NCI-H2081 (cell line): ENCODE measurements around the gene ATPAF1.
A peak's percentile ranks its signal among the peaks of the same experiment; 100 is the strongest.
"Not testable (repeated sequence)": the region's sequence is repeated elsewhere in the genome, so short reads cannot be mapped to it uniquely, and the experiment has no call there.

Experiments
- DNase-seq, 2 experiments: peaks; one replicate each; lab custom pipeline; 2025; lab: John Stamatoyannopoulos, UW

Gene ATPAF1

DNA sequence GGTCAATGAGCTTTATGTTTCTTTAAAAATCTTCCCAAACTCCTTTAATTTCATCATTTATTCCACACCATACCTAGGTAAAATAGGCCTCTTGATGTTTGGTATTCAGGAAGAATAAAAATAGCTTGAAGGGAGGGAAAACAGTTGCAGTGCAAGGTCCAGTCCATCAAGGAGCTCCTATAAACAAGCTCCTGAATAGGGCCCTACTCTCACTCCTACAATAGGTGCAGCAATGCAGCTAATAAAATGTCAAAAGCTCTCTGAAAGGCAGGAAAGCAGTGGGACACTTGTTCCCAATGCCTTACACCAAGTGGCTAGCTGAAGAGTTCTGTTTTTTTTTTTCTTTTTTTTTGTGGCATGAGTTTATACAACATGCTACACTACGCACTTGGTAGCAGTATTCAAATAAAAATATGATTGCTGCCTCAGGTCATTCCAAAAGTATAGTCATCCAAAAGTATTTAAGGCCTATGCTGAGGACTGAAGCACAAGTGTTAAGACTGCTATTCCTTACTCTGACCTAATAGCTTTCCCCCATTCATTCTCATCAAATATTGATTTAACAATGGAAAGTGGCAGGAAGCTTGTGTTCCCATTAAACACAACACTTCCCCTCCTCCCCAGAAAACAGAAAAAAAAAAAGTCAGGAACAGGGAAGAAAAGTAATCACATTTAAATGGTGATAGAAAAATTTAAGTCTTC, 13.3 kb upstream of the ATPAF1 start:
- no peak for DNase-seq

DNA sequence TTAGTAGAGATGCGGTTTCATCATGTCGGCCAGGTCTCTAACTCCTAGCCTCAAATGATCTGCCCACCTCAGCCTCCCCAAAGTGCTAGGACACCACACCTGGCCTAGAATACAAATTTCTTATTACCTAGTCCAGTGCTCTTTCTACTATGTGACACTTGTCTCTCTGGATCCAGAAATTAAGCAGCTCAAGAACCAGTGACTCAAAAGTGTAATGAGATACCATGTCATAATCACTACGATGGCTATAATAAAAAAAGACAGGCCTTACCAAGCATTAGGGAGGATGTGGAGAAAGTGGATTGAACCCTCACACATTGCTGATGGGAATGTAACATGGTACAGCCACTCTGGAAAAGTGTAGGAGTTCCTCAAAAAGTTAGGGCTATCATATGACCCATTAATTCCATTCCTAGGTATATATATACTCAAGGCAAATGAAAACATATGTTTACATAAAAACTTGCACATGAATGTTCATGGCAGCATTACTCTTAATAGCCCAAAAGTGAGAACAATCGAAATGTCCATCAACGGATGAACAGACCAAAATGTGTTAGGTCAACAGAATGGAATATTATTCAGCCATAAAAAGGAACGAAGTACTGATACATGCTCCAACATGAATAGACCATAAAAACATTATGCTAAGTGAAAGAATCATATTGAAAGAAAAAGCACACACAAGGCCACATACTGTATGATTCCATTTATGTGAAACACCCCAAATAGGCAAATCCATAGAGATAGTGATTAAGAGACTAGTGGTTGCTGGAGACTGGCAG, 11.8 kb upstream of the ATPAF1 start:
- DNase-seq, result no peak

DNA sequence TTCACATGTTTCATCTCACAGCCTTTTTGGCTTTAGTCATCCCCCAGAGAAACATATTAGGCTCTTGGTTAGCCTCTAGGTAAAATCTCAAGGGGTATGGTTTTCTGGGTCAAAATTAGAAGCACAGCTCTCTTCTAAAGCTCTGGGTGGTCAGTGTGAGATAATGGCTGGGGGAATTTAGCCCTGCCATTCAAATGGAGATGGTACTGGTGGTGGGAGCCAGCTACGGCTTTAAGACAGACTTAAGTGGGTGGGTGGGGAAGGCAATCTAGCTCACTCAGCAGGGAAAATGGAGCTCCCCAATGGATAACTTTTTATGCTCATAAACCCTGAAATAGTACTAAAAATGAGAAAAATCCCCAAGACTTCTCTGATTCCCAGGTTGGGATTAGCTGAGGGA, 9.2 kb upstream of the ATPAF1 start:
- no peak for DNase-seq

- no peak for DNase-seq
Measured at GRCh38 chr1:46676531-46676930, 8.4 kb upstream of the ATPAF1 start.

DNA sequence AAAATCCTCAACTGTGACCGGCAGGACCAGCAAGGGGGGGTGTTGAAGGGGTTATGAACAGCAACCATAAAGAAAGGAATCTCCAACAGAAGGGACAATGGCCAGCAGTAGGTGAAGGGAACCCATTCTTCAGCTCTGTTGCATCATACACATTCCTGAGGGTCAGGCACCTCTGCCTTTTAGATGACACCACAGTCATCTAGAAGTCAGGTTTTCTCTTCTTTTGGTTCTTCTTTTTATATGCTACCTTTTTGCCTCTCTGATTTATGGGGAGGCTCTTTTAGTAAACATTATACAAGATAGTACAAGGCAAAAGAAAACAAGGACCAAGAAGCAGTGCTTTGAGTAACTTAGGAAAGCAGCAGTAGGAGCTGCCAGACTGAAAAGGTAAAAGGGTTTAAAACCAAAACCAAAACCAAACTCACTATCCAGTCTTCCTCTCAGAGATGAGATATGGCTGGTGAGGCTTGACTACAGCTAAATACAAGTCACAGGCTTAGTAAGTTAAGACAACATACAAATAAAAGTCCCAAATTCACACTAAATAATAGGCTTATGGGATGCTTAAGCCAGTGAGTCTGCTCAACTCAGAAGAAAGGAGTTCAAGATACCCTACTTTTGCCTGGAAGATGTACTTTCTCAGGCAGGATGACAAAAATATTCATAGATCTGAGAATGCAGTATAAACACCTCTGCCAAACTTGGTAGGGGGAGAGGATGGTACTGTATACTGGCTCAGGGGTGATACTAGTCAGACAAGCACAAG, 7.6 kb upstream of the ATPAF1 start:
- no peak for DNase-seq

DNA sequence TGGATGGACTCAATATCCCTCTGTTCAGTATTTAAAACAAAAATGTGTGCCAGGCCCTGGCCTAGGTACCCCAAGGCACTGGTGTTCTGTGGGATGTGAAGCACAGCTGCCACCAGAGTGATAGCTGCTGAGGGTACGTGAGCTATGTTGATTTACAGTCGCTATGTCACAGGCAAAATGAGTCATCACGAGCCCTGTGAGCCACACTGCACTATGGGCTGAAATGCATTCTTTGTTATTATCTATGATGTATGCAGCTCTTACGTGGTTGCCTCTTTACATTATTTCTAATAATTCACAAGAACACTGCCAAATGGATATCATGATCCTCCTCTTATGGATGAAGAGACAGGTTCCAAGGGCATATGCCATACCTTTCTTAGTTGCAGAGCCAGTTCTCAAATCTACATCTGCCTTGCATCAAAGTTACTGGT, 5.6 kb upstream of the ATPAF1 start:
- DNase-seq, result no peak

DNA sequence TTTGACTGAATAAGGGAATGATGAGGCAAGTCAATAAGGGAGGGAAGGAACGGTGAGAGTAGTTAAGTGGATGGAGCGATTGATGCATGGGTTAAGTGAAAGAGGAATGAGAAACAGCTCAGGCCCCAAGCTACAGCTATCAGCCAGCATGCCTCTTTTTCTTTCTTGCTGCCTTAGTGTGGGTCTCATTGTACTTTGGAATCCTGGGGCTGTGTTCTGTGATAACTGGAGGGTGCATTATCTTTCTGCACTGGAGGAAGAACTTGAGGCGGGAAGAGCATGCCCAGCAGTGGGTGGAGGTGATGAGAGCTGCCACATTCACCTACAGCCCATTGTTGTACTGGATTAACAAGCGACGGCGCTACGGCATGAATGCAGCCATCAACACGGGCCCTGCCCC, 4.5 kb upstream of the ATPAF1 start:
- no peak for DNase-seq

DNA sequence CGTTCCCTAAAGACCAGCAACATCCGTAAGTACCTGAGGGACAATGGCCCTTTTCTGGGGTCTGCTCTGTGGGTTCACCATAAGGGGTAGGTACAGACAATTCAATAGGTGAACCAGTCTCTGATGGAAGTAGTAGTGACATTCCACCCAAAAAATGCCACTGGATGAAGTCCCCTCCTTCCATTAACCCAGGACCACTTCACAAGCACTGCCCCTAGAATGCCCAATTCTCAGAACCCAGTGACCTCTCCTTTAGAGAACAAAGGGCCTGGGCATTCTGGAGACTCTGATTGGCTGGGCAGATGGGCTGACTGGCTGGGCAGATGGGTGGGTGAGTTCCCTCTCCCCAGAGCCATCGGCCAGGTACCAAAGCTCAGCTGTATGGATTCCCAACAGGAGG, 3.4 kb upstream of the ATPAF1 start, which contains the start of gene TEX38:
Gene TEX38, plus strand, starts transcription at position 301 of the 400 bp plus-strand sequence. Its CDS starts 81 bp downstream, at position 382.
- no peak for DNase-seq

GRCh38 chr1:46670134-46670533, 2.0 kb upstream of the ATPAF1 start:
- DNase-seq, result no peak

- no peak for DNase-seq
Measured at GRCh38 chr1:46665983-46666382, 2.2 kb downstream of the ATPAF1 start.

- DNase-seq, result not testable (repeated sequence)
Measured at GRCh38 chr1:46662919-46663318, 5.2 kb downstream of the ATPAF1 start.

GRCh38 chr1:46660116-46660515, 8.0 kb downstream of the ATPAF1 start:
- not testable (repeated sequence) for DNase-seq

DNA sequence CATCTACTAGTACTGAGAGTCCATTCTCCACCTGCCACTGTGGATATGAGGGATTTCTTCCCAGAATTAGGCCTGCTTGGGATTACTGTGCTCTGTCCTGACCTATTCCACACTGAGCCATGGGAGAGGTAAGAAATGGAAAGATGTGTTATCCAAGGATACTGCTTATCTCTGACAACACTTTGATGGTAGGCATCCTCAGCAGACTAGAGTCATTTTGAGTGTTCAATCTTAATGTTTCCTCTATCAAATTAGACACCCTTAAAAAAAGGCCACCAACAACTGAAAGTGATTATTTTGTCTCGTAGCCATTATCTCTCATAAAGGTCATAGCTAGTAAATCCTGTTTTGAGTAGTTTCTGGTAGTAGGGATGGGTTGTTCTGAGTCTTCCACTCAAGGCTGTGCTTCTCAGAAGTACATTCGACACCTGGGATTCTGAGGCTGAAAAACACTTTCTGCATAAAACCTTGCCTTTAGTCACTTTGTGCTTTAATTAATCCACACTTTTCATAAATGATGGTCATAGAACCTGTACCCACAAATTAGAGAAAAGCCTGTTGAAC, 8.8 kb downstream of the ATPAF1 start:
- no peak for DNase-seq

- DNase-seq, result no peak
Measured at GRCh38 chr1:46657775-46658174, 10.4 kb downstream of the ATPAF1 start.

DNA sequence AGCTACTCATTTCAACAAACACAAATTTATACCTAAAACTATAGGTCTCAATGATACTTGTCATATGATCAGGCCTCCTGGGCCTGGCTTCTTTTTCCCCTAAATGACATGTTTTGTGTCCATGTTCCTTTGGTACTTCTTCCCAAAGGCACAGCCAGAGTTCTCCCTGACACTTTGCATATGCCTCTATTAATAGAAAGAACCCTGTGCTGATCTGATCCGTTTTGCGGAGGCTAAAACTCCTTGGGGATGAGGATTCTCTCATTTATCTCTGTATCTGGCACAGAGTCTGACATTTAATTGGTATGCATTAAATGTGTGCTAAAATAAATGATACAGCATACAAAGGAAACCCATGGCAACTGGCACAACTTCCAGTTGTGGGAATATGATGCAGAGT, 11.5 kb downstream of the ATPAF1 start:
- DNase-seq, result peak; percentile 26 to 72

GRCh38 chr1:46655848-46656247, 12.3 kb downstream of the ATPAF1 start:
- DNase-seq, result no peak

- DNase-seq, result not testable (repeated sequence)
Measured at GRCh38 chr1:46654698-46655097, 13.5 kb downstream of the ATPAF1 start.

- no peak for DNase-seq
Measured at GRCh38 chr1:46654012-46654411, 14.2 kb downstream of the ATPAF1 start.

DNA sequence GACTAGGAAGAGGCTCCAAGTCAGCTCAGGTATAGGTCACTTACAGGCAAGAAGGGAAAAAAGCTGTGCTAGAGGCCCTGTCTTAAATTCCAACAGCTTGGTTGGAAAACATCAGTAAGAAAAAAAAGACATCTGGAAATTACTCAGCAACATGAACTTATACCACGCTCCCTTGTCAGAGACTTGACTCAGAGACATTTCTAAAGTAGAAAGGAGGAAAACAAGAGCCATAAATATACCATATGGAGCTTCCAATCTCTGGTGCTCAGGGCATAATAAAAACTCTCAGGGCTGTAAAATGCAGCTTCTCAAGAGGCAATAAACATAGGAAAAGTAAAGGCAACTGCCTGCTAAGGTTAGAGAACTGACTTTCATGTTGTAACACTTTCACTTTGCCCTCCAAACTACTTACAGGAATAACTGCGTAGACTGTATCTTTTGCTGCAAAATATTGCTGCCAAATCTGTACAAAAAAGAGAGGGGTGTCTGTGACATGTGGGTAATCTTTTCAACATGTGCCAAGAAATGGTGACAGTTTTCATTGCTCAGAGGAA, 14.7 kb downstream of the ATPAF1 start:
- DNase-seq, result no peak

DNA sequence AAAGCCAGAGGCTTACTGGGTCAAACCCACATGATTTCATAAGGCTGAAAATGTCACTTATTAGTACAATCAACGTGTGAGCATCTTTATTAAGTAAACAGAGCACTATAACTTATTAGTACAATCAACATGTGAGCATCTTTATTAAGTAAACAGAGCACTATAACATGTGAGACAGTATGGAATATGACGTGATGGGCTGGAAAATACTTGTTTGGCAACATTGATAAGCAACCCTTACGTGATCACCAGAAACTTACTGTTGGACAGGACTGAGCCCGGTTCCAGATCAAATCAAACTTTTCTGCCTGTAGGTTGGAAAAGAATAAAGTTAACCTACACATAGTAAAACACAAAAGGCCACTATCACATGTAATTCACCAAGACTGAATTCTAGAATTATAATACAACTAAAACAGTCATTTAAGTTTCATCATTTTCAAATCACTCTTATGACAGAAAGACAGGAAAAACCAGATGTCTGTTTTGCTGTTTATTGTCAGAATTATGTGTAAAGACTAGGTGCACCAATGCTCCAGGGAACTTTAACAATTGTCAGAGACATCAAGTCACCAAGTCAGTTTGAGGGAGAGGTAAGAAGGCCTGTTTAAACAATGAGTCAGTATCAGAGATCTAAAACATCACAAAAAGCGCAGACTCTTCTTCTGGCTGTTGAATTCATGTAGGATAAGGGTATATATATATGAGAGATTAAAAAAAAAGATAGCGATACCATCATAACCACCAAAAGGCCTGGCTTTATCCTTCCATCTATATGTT, 15.7 kb downstream of the ATPAF1 start:
- DNase-seq, result no peak

- DNase-seq, result not testable (repeated sequence)
Measured at GRCh38 chr1:46651152-46651551, 17.0 kb downstream of the ATPAF1 start.
